WTC11 (cell line): Measurements from ENCODE around the gene DMRTB1.

ENCODE experiments used
- CBFB ChIP-seq: sonication (generic); formaldehyde crosslinking; IDR thresholded peaks from 2 replicates; pipeline ENCODE4 v1.8.1; 2022; ENCODE audit warnings: mild to moderate bottlenecking, low read depth, missing genetic modification reagents
- CTCF ChIP-seq: fragments of 200-600 bp; IDR thresholded peaks from 2 replicates; pipeline ENCODE4 v1.8.0; 2022; ENCODE audit warnings: antibody characterized with exemption
- ESRRA ChIP-seq: sonication (generic); formaldehyde crosslinking; IDR thresholded peaks from 2 replicates; pipeline ENCODE4 v1.8.1; 2022; ENCODE audit warnings: mild to moderate bottlenecking, missing genetic modification reagents, borderline replicate concordance
- RELA ChIP-seq: sonication (generic); formaldehyde crosslinking; IDR thresholded peaks from 2 replicates; pipeline ENCODE4 v1.8.1; 2022; ENCODE audit warnings: missing genetic modification reagents, mild to moderate bottlenecking, borderline replicate concordance
- ZBTB43 ChIP-seq: sonication (generic); formaldehyde crosslinking; IDR thresholded peaks from 2 replicates; pipeline ENCODE4 v1.8.1; 2023; ENCODE audit warnings: mild to moderate bottlenecking, missing genetic modification reagents
- ZNF138 ChIP-seq: sonication (generic); formaldehyde crosslinking; conservative IDR thresholded peaks from 2 replicates; pipeline ENCODE4 v1.8.1; 2022; ENCODE audit warnings: mild to moderate bottlenecking, moderate library complexity, missing genetic modification reagents
- ZNF232 ChIP-seq: sonication (generic); formaldehyde crosslinking; IDR thresholded peaks from 2 replicates; pipeline ENCODE4 v1.8.0; 2022; ENCODE audit warnings: mild to moderate bottlenecking, missing genetic modification reagents
- ZNF263 ChIP-seq: sonication (generic); formaldehyde crosslinking; IDR thresholded peaks from 2 replicates; pipeline ENCODE4 v1.8.1; 2022; ENCODE audit warnings: low read depth, mild to moderate bottlenecking, moderate library complexity, missing genetic modification reagents
- TF ChIP-seq, protein P1 (sequence below): sonication (generic); formaldehyde crosslinking; IDR thresholded peaks from 2 replicates; pipeline ENCODE4 v1.8.1; 2023; ENCODE audit warnings: mild to moderate bottlenecking, missing genetic modification reagents, moderate library complexity

GRCh38 chr1:53484705-53485477, 25.7 kb downstream of the DMRTB1 start:
- TF ChIP-seq ZBTB43 (CRISPR knock-in tag) (no peak), ZNF138 (CRISPR knock-in tag) (no peak), CTCF (no peak), ZNF232 (no peak), ESRRA (CRISPR knock-in tag) (no peak), ZNF263 (CRISPR knock-in tag) (no peak), CBFB (CRISPR knock-in tag) (no peak), RELA (no peak)
- TF ChIP-seq, protein P1, sequence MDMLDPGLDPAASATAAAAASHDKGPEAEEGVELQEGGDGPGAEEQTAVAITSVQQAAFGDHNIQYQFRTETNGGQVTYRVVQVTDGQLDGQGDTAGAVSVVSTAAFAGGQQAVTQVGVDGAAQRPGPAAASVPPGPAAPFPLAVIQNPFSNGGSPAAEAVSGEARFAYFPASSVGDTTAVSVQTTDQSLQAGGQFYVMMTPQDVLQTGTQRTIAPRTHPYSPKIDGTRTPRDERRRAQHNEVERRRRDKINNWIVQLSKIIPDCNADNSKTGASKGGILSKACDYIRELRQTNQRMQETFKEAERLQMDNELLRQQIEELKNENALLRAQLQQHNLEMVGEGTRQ (CRISPR knock-in tag): no peak
